CD4-positive, alpha-beta memory T cell (primary cell): ENCODE measurements around the gene VSIG8. TPM values are rescaled to one million over a fixed set of nuclear protein-coding genes. Genes with fewer than 3 reads are reported as not detected.

Experiments used
- CTCF ChIA-PET: fragments of 350-600 bp; sonication (Branson Sonifier 250); formaldehyde crosslinking; loops from one replicate; lab custom pipeline; 2021; ENCODE audit warnings: inconsistent platforms; ENCODE audit not compliant: partially characterized antibody; lab: Charles Lee
- POLR2A ChIA-PET: fragments of 350-600 bp; sonication (Branson Sonifier 250); formaldehyde crosslinking; loops from one replicate; lab custom pipeline; 2021; ENCODE audit not compliant: partially characterized antibody; lab: Charles Lee
- DNase-seq, 5 donors: peaks; one replicate each; pipeline versions ENCODE4 v3.0.0 to v3.0.0-alpha.2; 2020 to 2022; ENCODE audit warnings: mixed read lengths in 1 of 5
- H3K27ac ChIP-seq: one replicate; pipeline ENCODE4 v1.7.0; 2013; ENCODE audit warnings: low read depth, low read length
- H3K27me3 ChIP-seq: 2 replicates; pipeline ENCODE4 v1.7.0; 2013; ENCODE audit warnings: mild to moderate bottlenecking, low read length, moderate library complexity; ENCODE audit not compliant: insufficient read depth
- H3K36me3 ChIP-seq: 2 replicates; pipeline ENCODE4 v1.7.0; 2013; ENCODE audit warnings: mild to moderate bottlenecking, low read length, moderate library complexity; ENCODE audit not compliant: insufficient read depth
- H3K4me1 ChIP-seq: 2 replicates; pipeline ENCODE4 v1.7.0; 2013; ENCODE audit warnings: mild to moderate bottlenecking, low read length, moderate library complexity; ENCODE audit not compliant: insufficient read depth
- H3K4me3 ChIP-seq, 2 donors: one replicate each; pipeline ENCODE4 v1.7.0; 2013; ENCODE audit warnings: low read length in 2 of 2, mild to moderate bottlenecking in 1 of 2
- H3K9me3 ChIP-seq, 2 donors: one replicate each; pipeline ENCODE4 v1.7.0; 2013; ENCODE audit warnings: low read length in 2 of 2, control low read depth in 1 of 2; ENCODE audit not compliant: control insufficient read depth in 1 of 2
- H3K27ac Mint-ChIP-seq, 7 donors: one replicate each; pipeline ENCODE4 v1.8.0; 2020 to 2021; ENCODE audit warnings: mixed read lengths in 7 of 7, mild to moderate bottlenecking in 6 of 7, inconsistent platforms in 3 of 7, moderate library complexity in 3 of 7
- H3K27me3 Mint-ChIP-seq, 2 donors: one replicate each; pipeline ENCODE4 v1.8.0; 2020 to 2021; ENCODE audit warnings: mixed read lengths in 2 of 2
- H3K36me3 Mint-ChIP-seq, 2 donors: one replicate each; pipeline ENCODE4 v1.8.0; 2020 to 2021; ENCODE audit warnings: mixed read lengths in 2 of 2, inconsistent platforms in 1 of 2, mild to moderate bottlenecking in 1 of 2
- H3K4me1 Mint-ChIP-seq, 4 donors: one replicate each; pipeline ENCODE4 v1.8.0; 2020 to 2021; ENCODE audit warnings: mixed read lengths in 4 of 4, mild to moderate bottlenecking in 1 of 4
- H3K4me3 Mint-ChIP-seq, 8 donors: one replicate each; pipeline ENCODE4 v1.8.0; 2020 to 2021; ENCODE audit warnings: mixed read lengths in 8 of 8, mild to moderate bottlenecking in 7 of 8, moderate library complexity in 6 of 8, inconsistent platforms in 3 of 8
- H3K9me3 Mint-ChIP-seq, 8 donors: one replicate each; pipeline ENCODE4 v1.8.0; 2020 to 2021; ENCODE audit warnings: mixed read lengths in 8 of 8, mild to moderate bottlenecking in 5 of 8, inconsistent platforms in 3 of 8, moderate library complexity in 1 of 8
- intact Hi-C: fragments of 100-400 bp; cut with micrococcal nuclease; formaldehyde crosslinking; loops from one replicate; pipeline ENCODE4 v1.15.1; 2023
- polyA plus RNA-seq, 2 donors: library from polyadenylated mRNA; unstranded; fragments of 300-500 nt; fragmentation: Illumina TruSeq; gene quantifications; one replicate each; pipeline ENCODE4 v1.2.3, GENCODE V29; 2021
- total RNA-seq, 2 experiments: library from RNA; stranded (reverse); gene quantifications; one replicate each; pipeline ENCODE4 v1.2.3, GENCODE V29; 2021

VSIG8 gene
- total and polyA plus RNA-seq, 4 experiments from 2014 or later, result not detected

DNA sequence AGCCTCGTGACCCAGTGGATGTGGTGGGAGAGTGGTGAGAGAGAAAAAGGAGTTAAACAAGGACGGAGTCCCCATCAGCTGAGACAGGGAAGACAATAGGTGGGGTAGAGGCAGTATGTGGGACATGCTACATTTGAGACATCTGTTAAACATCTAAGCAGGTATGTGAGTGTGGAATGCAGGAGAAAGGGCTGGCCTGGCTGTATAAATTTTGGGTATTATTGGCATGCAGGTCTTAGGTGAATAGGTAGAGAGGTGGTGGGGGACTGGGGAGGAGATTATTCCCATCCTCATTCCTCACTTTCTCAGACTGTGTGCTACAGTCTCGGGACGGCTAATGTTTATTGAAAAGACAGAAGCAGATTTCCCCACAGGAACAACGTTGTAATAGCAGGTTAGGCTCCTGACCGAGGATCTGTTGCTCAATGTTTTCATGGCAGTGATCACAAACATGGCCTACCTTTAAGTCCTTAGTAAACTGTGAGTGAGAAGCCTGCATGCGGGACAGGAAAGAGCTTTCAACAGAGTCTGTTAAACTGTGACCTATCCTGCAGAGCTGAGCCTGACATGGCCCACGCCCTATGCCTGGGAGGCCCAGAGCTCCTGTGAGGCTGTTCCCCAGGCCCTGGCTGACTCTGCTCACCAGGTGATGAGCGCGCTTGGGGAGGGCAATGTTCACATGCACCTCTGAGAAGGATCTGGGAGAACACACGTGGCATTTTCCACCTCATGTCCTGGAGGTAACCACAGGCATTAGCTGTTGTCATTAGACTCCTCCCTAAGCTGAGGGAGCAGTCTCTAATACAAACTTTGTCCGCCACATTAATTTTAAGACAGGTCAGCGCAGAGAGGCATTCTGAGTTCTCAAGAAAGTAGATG, 16.5 kb downstream of the VSIG8 start:
- ChIA-PET POLR2A (no interaction called here), CTCF (no interaction called here)
- no peak overlapping the region for H3K27ac ChIP-seq
- Mint-ChIP-seq H3K9me3 (no peaks in the 10 kb centered on the region), H3K36me3 (peaks cover 0 to 3% of the 10 kb centered on the region in 2 donors), H3K4me3 (no peak overlapping the region), H3K27me3 (peaks cover 0 to 2% of the 10 kb centered on the region in 2 donors), H3K27ac (no peak overlapping the region), H3K4me1 (peaks cover 0 to 5% (median 2%) of the 10 kb centered on the region in 4 donors)
- intact Hi-C loops, result no loop called here
- no peak overlapping the region for H3K4me3 ChIP-seq
- no peaks in the 10 kb centered on the region for H3K9me3 ChIP-seq
- DNase-seq, result no peak
- H3K27me3 ChIP-seq, result no peaks in the 10 kb centered on the region
- no peaks in the 10 kb centered on the region for H3K36me3 ChIP-seq
- H3K4me1 ChIP-seq, result no peaks in the 10 kb centered on the region

DNA sequence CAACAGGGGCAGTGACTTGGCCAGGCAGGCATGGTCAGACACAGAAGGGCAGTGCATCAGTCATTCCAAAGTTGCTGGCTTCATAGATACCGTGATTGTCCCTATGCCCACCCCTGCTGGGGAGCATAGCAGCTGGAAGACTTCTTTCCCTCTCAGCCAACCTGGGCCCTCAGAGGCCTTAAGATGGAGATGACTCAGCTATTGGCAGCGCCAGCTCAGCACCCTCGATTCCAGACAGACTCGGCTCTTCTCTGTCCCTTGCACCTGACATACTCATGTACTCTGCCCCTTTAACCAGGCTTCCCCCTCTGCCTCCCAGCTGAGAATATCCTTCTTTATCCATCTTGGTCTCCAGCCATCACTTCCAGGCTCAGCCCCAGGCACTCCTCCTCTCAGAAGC, 19.0 kb downstream of the VSIG8 start:
- intact Hi-C loops, result no loop called here
- no peak overlapping the region for H3K27ac Mint-ChIP-seq
- no peak overlapping the region for H3K4me3 Mint-ChIP-seq
- no peak overlapping the region for H3K4me3 ChIP-seq
- H3K27me3 ChIP-seq, result no peaks in the 10 kb centered on the region
- peaks cover 0 to 3% of the 10 kb centered on the region in 2 donors for H3K36me3 Mint-ChIP-seq
- H3K36me3 ChIP-seq, result no peaks in the 10 kb centered on the region
- no peaks in the 10 kb centered on the region for H3K9me3 ChIP-seq
- H3K4me1 ChIP-seq, result no peaks in the 10 kb centered on the region
- no peak for DNase-seq
- ChIA-PET CTCF (no interaction called here), POLR2A (no interaction called here)
- H3K27me3 Mint-ChIP-seq, result peaks cover 0 to 2% of the 10 kb centered on the region in 2 donors
- peaks cover 0 to 9% (median under 1%) of the 10 kb centered on the region in 4 donors for H3K4me1 Mint-ChIP-seq
- no peaks in the 10 kb centered on the region for H3K9me3 Mint-ChIP-seq
- H3K27ac ChIP-seq, result no peak overlapping the region

DNA sequence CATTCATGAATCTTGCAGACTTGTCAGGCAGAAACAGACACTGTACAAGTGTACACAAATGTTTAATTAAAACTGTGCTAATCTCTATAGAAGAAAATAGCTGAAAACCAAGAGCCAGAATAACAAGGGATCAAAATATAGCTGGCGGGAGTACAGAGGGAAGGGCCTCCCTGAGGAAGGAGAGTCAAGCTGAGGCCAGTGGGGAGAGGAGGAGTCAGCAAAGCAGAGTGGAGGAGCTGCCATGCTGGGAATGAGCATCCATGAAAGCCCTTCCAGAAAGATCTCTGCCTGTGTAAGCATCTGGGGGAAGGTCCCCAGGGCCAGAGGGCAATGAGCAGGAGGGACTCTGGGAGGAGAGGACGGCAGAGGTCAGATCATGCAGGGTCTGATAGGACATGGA, 20.7 kb downstream of the VSIG8 start:
- peaks cover 2 to 7% of the 10 kb centered on the region in 2 donors for H3K36me3 Mint-ChIP-seq
- peaks cover 0 to 9% (median 0%) of the 10 kb centered on the region in 4 donors for H3K4me1 Mint-ChIP-seq
- ChIA-PET CTCF (interaction anchor here (1.0 to 2.2 kb wide), 3 partner anchors 8 to 49 kb away, joined by 3 to 6 read pairs (median 5); no protein-coding TSS in a partner anchor), POLR2A (interaction anchor here (0.6 kb wide), 1 partner anchor 197 kb away, joined by 3 read pairs; no protein-coding TSS in a partner anchor)
- intact Hi-C loops, result no loop called here
- no peaks in the 10 kb centered on the region for H3K27me3 ChIP-seq
- H3K36me3 ChIP-seq, result no peaks in the 10 kb centered on the region
- no peak overlapping the region for H3K4me3 ChIP-seq
- no peaks in the 10 kb centered on the region for H3K27me3 Mint-ChIP-seq
- H3K4me1 ChIP-seq, result no peaks in the 10 kb centered on the region
- H3K27ac ChIP-seq, result no peak overlapping the region
- DNase-seq, result no peak
- no peak overlapping the region for H3K4me3 Mint-ChIP-seq
- H3K27ac Mint-ChIP-seq, result peak overlapping the region in 1 of 7 donors; percentile 59
- H3K9me3 Mint-ChIP-seq, result no peaks in the 10 kb centered on the region
- no peaks in the 10 kb centered on the region for H3K9me3 ChIP-seq

DNA sequence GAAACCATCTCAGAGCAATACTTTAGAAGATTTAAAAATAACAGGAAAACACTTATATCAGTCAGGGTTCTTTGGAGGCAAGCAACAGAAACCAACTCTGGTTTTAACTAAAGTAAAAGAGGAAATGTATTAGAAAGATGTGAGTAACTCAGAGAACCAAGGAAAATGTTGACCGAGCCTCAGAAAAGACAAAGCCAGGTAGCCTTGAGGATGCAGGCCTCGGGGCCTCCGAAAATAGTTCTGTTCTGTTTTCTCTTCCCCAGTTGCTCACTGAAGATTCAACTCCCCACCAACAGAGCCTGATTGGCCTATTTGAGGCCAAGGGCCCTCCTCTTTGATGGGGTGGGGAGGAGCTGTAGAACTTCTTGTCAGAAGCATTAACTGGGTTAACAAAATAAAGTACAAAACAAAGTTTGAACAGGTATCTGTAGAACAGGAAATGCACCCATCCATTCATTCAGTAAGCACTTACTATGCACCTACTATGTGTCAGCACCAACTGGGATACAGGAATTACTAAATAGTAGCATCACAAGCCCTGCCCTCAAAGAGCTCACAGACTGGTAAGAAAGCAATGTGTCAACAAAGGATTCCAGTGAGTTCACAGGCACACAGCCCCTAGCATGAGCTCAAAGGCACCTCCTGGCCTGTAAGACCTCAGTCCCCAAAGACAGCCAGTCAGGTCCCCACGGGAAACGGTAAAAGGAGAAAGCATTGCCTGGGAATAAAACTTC, 23.2 kb downstream of the VSIG8 start:
- H3K4me1 Mint-ChIP-seq, result peaks cover 0 to 5% (median under 1%) of the 10 kb centered on the region in 4 donors
- H3K9me3 ChIP-seq, result no peaks in the 10 kb centered on the region
- H3K27ac ChIP-seq, result no peak overlapping the region
- no peak overlapping the region for H3K4me3 Mint-ChIP-seq
- no peak overlapping the region for H3K4me3 ChIP-seq
- POLR2A ChIA-PET, result no interaction called here
- peak overlapping the region in 1 of 7 donors; percentile 17 for H3K27ac Mint-ChIP-seq
- CTCF ChIA-PET, result interaction anchor here (1.0 to 1.3 kb wide), 2 partner anchors 40 to 168 kb away, joined by 3 to 4 read pairs; no protein-coding TSS in a partner anchor
- no peaks in the 10 kb centered on the region for H3K27me3 Mint-ChIP-seq
- H3K4me1 ChIP-seq, result no peaks in the 10 kb centered on the region
- no peaks in the 10 kb centered on the region for H3K36me3 ChIP-seq
- H3K9me3 Mint-ChIP-seq, result no peaks in the 10 kb centered on the region
- no peak for DNase-seq
- H3K27me3 ChIP-seq, result no peaks in the 10 kb centered on the region
- intact Hi-C loops, result no loop called here
- H3K36me3 Mint-ChIP-seq, result peaks cover 2 to 4% of the 10 kb centered on the region in 2 donors

DNA sequence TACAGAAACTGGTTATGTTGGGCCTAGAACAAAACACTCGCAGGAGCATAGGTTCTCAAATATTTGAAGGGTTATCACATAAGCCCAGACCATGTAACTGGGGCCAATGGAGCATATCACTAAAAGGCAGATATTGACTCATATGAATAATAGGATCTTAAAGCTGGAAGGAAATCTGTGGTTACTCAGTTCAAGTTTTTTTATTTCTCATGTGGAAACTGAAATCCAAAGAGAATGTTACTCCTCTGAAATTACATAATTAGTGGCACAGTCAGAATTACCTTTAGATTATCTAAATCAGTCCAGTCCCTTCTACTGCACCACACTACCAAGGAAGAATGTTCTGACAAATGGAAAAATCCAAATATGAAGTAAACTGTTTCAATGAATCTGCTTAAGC, 23.7 kb downstream of the VSIG8 start:
- no peak overlapping the region for H3K27ac ChIP-seq
- H3K4me3 ChIP-seq, result no peak overlapping the region
- H3K4me3 Mint-ChIP-seq, result no peak overlapping the region
- peak overlapping the region in 1 of 7 donors; percentile 17 for H3K27ac Mint-ChIP-seq
- H3K36me3 ChIP-seq, result no peaks in the 10 kb centered on the region
- H3K27me3 ChIP-seq, result no peaks in the 10 kb centered on the region
- no peaks in the 10 kb centered on the region for H3K9me3 Mint-ChIP-seq
- H3K9me3 ChIP-seq, result no peaks in the 10 kb centered on the region
- ChIA-PET CTCF (no interaction called here), POLR2A (no interaction called here)
- H3K4me1 Mint-ChIP-seq, result peaks cover 0 to 5% (median under 1%) of the 10 kb centered on the region in 4 donors
- intact Hi-C loops, result no loop called here
- H3K36me3 Mint-ChIP-seq, result peaks cover 2 to 4% of the 10 kb centered on the region in 2 donors
- DNase-seq, result no peak
- H3K4me1 ChIP-seq, result no peaks in the 10 kb centered on the region
- H3K27me3 Mint-ChIP-seq, result no peaks in the 10 kb centered on the region

DNA sequence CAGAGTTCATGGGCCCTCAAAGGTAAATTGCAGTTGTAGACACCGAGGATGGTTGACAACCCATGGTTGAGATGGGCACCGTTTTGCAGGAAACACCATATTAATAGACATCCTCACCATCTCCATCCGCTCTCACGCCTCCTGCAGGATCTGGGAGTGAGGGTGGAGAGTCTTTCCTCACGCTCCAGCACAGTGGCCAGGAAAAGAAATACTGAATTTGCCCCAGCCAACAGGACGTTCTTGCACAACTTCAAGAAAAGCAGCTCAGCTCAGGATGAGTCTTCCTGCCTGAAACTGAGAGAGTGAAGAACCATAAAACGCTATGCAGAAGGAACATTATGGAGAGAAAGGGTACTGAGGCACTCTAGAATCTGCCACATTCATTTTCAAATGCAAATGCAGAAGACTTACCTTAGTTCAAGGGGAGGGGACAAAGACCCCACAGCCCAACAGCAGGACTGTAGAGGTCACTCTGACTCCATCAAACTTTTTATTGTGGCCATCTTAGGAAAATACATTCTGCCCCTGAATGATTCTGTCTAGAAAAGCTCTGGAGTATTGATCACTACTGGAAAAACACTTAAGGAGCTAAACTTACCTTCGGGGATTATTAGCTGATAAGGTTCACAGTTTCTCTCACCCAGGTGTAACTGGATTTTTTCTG, 26.5 kb downstream of the VSIG8 start:
- H3K9me3 ChIP-seq, result no peaks in the 10 kb centered on the region
- H3K27ac Mint-ChIP-seq, result peak overlapping the region in 1 of 7 donors; percentile 6
- H3K4me1 ChIP-seq, result no peaks in the 10 kb centered on the region
- no peak overlapping the region for H3K4me3 ChIP-seq
- H3K36me3 Mint-ChIP-seq, result peaks cover 2 to 4% of the 10 kb centered on the region in 2 donors
- POLR2A ChIA-PET, result no interaction called here
- no peak overlapping the region for H3K27ac ChIP-seq
- intact Hi-C loops, result no loop called here
- H3K4me1 Mint-ChIP-seq, result peaks cover 0 to 5% (median under 1%) of the 10 kb centered on the region in 4 donors
- H3K27me3 Mint-ChIP-seq, result no peaks in the 10 kb centered on the region
- no peaks in the 10 kb centered on the region for H3K27me3 ChIP-seq
- no peaks in the 10 kb centered on the region for H3K36me3 ChIP-seq
- CTCF ChIA-PET, result no interaction called here
- no peak overlapping the region for H3K4me3 Mint-ChIP-seq
- no peaks in the 10 kb centered on the region for H3K9me3 Mint-ChIP-seq
- DNase-seq, result no peak
